Left renal pelvis (tissue), 4 donors: ENCODE measurements around the gene LANCL1. TPM values are rescaled to one million over a fixed set of nuclear protein-coding genes. Genes with fewer than 3 reads are reported as not detected.
"Not testable (repeated sequence)": the region's sequence is repeated elsewhere in the genome, so short reads cannot be mapped to it uniquely, and the experiment has no call there.

Experiments used
- DNase-seq, 4 donors: peaks; one replicate each; pipeline ENCODE4 v3.0.0-alpha.2; 2013; ENCODE audit warnings: low read depth in 4 of 4, low spot score in 3 of 4
- polyA plus RNA-seq, 4 donors: library from polyadenylated mRNA; unstranded; fragments of 120-200 nt; gene quantifications; one replicate each; pipeline ENCODE4 v1.2.1, GENCODE V29; 2013; ENCODE audit not compliant: insufficient read length in 4 of 4

LANCL1 gene
- polyA plus RNA-seq, 4 donors, result 58.9 to 89.4 (median 78.8) TPM

- no peak for DNase-seq
Observed at GRCh38 chr2:210459880-210460279, 16.7 kb downstream of the LANCL1 start.

- no peak for DNase-seq
Observed at GRCh38 chr2:210459407-210459806, 17.2 kb downstream of the LANCL1 start.

GRCh38 chr2:210458395-210458794, 18.2 kb downstream of the LANCL1 start:
- DNase-seq, result no peak

GRCh38 chr2:210456571-210456970, 20.0 kb downstream of the LANCL1 start:
- DNase-seq, result no peak

GRCh38 chr2:210454336-210454735, 22.2 kb downstream of the LANCL1 start:
- DNase-seq, result no peak

- DNase-seq, result no peak
Observed at GRCh38 chr2:210452194-210452593, 24.4 kb downstream of the LANCL1 start.

GRCh38 chr2:210450942-210451341, 25.6 kb downstream of the LANCL1 start:
- DNase-seq, result not testable (repeated sequence)

- DNase-seq, result no peak
Observed at GRCh38 chr2:210445732-210446131, 30.8 kb downstream of the LANCL1 start.

- DNase-seq, result no peak
Observed at GRCh38 chr2:210445116-210445707, 31.3 kb downstream of the LANCL1 start.

- no peak for DNase-seq
Observed at GRCh38 chr2:210443527-210443926, 33.0 kb downstream of the LANCL1 start.

- no peak for DNase-seq
Observed at GRCh38 chr2:210442878-210443277, 33.7 kb downstream of the LANCL1 start.

- no peak for DNase-seq
Observed at GRCh38 chr2:210442457-210442856, 34.1 kb downstream of the LANCL1 start.

GRCh38 chr2:210440206-210440605, 36.4 kb downstream of the LANCL1 start:
- DNase-seq, result no peak

- no peak for DNase-seq
Observed at GRCh38 chr2:210435439-210435838, 41.1 kb downstream of the LANCL1 start.

- DNase-seq, result no peak
Observed at GRCh38 chr2:210432633-210433032, 43.9 kb downstream of the LANCL1 start.

GRCh38 chr2:210429403-210430137, 47.0 kb downstream of the LANCL1 start:
- DNase-seq, result no peak

GRCh38 chr2:210428393-210429179, 48.0 kb downstream of the LANCL1 start:
- DNase-seq, result no peak

GRCh38 chr2:210427309-210427708, 49.2 kb downstream of the LANCL1 start:
- DNase-seq, result not testable (repeated sequence)

- no peak for DNase-seq
Observed at GRCh38 chr2:210422366-210422765, 54.2 kb downstream of the LANCL1 start.

GRCh38 chr2:210421916-210422315, 54.6 kb downstream of the LANCL1 start:
- no peak for DNase-seq

- DNase-seq, result no peak
Observed at GRCh38 chr2:210412660-210413059, 63.9 kb downstream of the LANCL1 start.

- DNase-seq, result no peak
Observed at GRCh38 chr2:210410542-210410941, 66.0 kb downstream of the LANCL1 start.
